HCT116 (cell line): ENCODE results near the gene CDYL. TPM values are rescaled to one million over a fixed set of nuclear protein-coding genes. Genes with fewer than 3 reads are reported as not detected.

Source experiments
- ATAC-seq: fragments of 200-7000 bp; cut with Tn5 transposase; 2 replicates; pipeline ENCODE4 v1.9.1; 2020; ENCODE audit warnings: mild to moderate bottlenecking, moderate library complexity
- BruUV-seq: library from RNA; stranded (reverse); fragments of 400-500 nt; replicated peaks from 2 replicates; lab custom pipeline; 2021; lab: Mats Ljungman, UMichigan
- CTCF ChIA-PET: fragments of 300-600 bp; sonication (Branson Sonifier 250); formaldehyde crosslinking; loops from one replicate; lab custom pipeline; 2021; ENCODE audit warnings: antibody characterized with exemption; lab: Charles Lee
- POLR2A ChIA-PET: fragments of 300-600, 350-600 bp; sonication (Branson Sonifier 250); formaldehyde crosslinking; loops from one replicate; lab custom pipeline; 2021; ENCODE audit warnings: antibody characterized with exemption; lab: Charles Lee
- RAD21 ChIA-PET, 2 experiments: fragments of 300-600 bp; sonication (Branson Sonifier 250); formaldehyde crosslinking; loops; one replicate each; lab custom pipeline; 2023; ENCODE audit warnings: low total read pairs in 2 of 2; ENCODE audit not compliant: uncharacterized antibody in 2 of 2, unreplicated experiment in 2 of 2, low non-redundant PET in 1 of 2; lab: Charles Lee
- DNase-seq: peaks from one replicate; pipeline ENCODE4 v3.0.0-alpha.2; 2010; ENCODE audit warnings: low read depth, low spot score
- H2AFZ ChIP-seq: fragments of 200-600 bp; shearing (Covaris generic), sonication (generic); 2 replicates; pipeline ENCODE4 v1.6.1; 2017; ENCODE audit warnings: low read depth, mixed run types, mixed read lengths, antibody characterized with exemption, low read length; ENCODE audit not compliant: poor library complexity, severe bottlenecking
- H3K27ac ChIP-seq: 2 replicates; pipeline ENCODE4 v1.5.1; 2012; ENCODE audit warnings: low read depth, low read length
- H3K27me3 ChIP-seq: fragments of 200-600 bp; sonication (generic); 2 replicates; pipeline ENCODE4 v1.6.1; 2016; ENCODE audit warnings: mixed run types, low read length, mixed read lengths; ENCODE audit not compliant: insufficient read depth
- H3K36me3 ChIP-seq, 2 experiments: fragments of 200-500 bp in 1 of 2; fragments of 200-600 bp in 1 of 2; sonication (Bioruptor generic) in 1 of 2; sonication (generic) in 1 of 2; 2 replicates each; pipeline versions ENCODE4 v1.5.1 to v1.6.1; 2014 to 2016; ENCODE audit warnings: low read length in 2 of 2, inconsistent platforms in 1 of 2, mixed read lengths in 1 of 2, mixed run types in 1 of 2; ENCODE audit not compliant: insufficient read depth in 2 of 2, control insufficient read depth in 1 of 2
- H3K4me1 ChIP-seq, 2 experiments: fragments of 200-600 bp in 1 of 2; sonication (generic) in 1 of 2; 2 replicates each; pipeline versions ENCODE4 v1.5.1 to v1.6.1; 2012 to 2017; ENCODE audit warnings: low read length in 2 of 2, inconsistent platforms in 1 of 2, mild to moderate bottlenecking in 1 of 2, mixed read lengths in 1 of 2, mixed run types in 1 of 2, moderate library complexity in 1 of 2; ENCODE audit not compliant: insufficient read depth in 2 of 2, control insufficient read depth in 1 of 2
- H3K4me2 ChIP-seq: fragments of 200-600 bp; sonication (generic); 2 replicates; pipeline ENCODE4 v1.6.1; 2017; ENCODE audit warnings: mixed run types, low read length, mixed read lengths
- H3K4me3 ChIP-seq, 2 experiments: fragments of 200-600 bp in 1 of 2; sonication (generic) in 1 of 2; replicated peaks in 1 of 2; 2 replicates each; pipeline ENCODE4 v1.5.1; 2011 to 2016; ENCODE audit warnings: low read length in 2 of 2, control low read depth in 1 of 2, low read depth in 1 of 2, mild to moderate bottlenecking in 1 of 2, mixed read lengths in 1 of 2, mixed run types in 1 of 2
- H3K79me2 ChIP-seq: fragments of 200-600 bp; sonication (generic); 2 replicates; pipeline ENCODE4 v1.6.1; 2017; ENCODE audit warnings: mild to moderate bottlenecking, mixed run types, low read length, moderate library complexity, mixed read lengths; ENCODE audit not compliant: insufficient read depth
- H3K9ac ChIP-seq: fragments of 200-600 bp; sonication (generic); 2 replicates; pipeline ENCODE4 v1.6.1; 2016; ENCODE audit warnings: low read length, mixed read lengths
- H3K9me2 ChIP-seq: fragments of 200-600 bp; sonication (generic), shearing (Covaris generic); 2 replicates; pipeline ENCODE4 v1.6.1; 2017; ENCODE audit warnings: mixed run types, mild to moderate bottlenecking, moderate library complexity; ENCODE audit not compliant: insufficient read depth
- H3K9me3 ChIP-seq, 2 experiments: fragments of 200-500 bp in 1 of 2; fragments of 200-600 bp in 1 of 2; sonication (Bioruptor generic) in 1 of 2; sonication (generic) in 1 of 2; 2 replicates each; pipeline ENCODE4 v1.6.1; 2014 to 2017; ENCODE audit warnings: low read length in 2 of 2, mixed read lengths in 2 of 2, inconsistent platforms in 1 of 2, low read depth in 1 of 2, mild to moderate bottlenecking in 1 of 2, mixed run types in 1 of 2, moderate library complexity in 1 of 2; ENCODE audit not compliant: control insufficient read depth in 1 of 2, insufficient read depth in 1 of 2
- H4K20me1 ChIP-seq: fragments of 200-600 bp; sonication (generic), shearing (Covaris generic); 2 replicates; pipeline ENCODE4 v1.6.1; 2017; ENCODE audit warnings: mixed run types, mild to moderate bottlenecking, moderate library complexity; ENCODE audit not compliant: insufficient read depth
- CBX3 ChIP-seq: IDR thresholded peaks from 2 replicates; pipeline ENCODE4 v1.6.1; 2012; ENCODE audit warnings: low read depth
- ELF1 ChIP-seq: IDR thresholded peaks from 2 replicates; pipeline ENCODE4 v1.6.1; 2012; ENCODE audit warnings: low read depth, borderline replicate concordance
- EZH2 ChIP-seq: fragments of 200-600 bp; sonication (generic); IDR thresholded peaks from 2 replicates; pipeline ENCODE4 v1.6.1; 2017; ENCODE audit warnings: antibody characterized with exemption, mixed run types
- ZBTB33 ChIP-seq: IDR thresholded peaks from 2 replicates; pipeline ENCODE4 v1.6.1; 2011; ENCODE audit warnings: mild to moderate bottlenecking, low read length, moderate library complexity; ENCODE audit not compliant: insufficient replicate concordance; ENCODE audit errors: extremely low read depth
- intact Hi-C: fragments of 100-400 bp; cut with micrococcal nuclease; formaldehyde crosslinking; loops from 2 replicates; pipeline ENCODE4 v1.10.0; 2022
- total RNA-seq: library from RNA; stranded (reverse); gene quantifications from one replicate; pipeline ENCODE4 v1.2.1, GENCODE V29; 2021; ENCODE audit not compliant: unreplicated experiment
- TF ChIP-seq, protein P1 (sequence below), 3 experiments: fragments of 200-600 bp in 1 of 3; sonication (generic) in 1 of 3; IDR thresholded peaks in 2 of 3; conservative IDR thresholded peaks in 1 of 3; 2 replicates each; pipeline ENCODE4 v1.5.1; 2012 to 2017; ENCODE audit warnings: low read depth in 2 of 3, low read length in 2 of 3, antibody characterized with exemption in 1 of 3, borderline replicate concordance in 1 of 3, control low read depth in 1 of 3, mild to moderate bottlenecking in 1 of 3, mixed read lengths in 1 of 3, mixed run types in 1 of 3, moderate library complexity in 1 of 3; ENCODE audit not compliant: insufficient read depth in 1 of 3

The CDYL gene
- total RNA-seq, 1 experiment from 2014 or later: 42.6 TPM

DNA sequence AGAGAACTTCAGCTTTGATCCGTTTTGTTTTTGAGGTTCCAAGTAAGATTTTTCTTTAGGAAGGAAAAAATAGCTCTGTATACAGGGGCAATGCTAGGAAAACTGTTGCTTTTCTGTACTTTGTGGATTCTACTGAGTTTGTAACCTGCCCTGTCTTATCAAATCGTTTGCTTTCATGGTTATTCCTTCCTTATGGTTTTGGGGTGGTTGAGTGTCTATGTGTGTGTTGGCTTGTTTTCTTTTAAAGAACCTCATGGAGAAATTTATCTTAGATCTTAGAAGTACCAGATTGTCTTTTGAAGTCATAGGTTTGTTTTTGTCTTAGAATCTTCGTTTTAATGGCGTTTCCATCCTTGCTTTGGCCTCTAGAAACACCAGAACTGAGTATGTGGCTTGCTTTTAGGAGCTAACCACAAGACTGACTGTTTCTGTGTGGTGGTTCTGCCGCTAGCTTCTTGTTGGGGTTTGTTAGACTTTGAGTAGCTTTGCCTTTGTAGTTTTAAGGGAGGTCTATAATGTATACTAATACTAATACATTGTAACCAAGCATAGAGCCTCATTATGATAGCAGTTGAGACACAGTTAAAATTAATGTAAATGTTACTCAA lies 140.9 kb downstream of the CDYL start:
- Histone ChIP-seq H3K27me3 (no peaks in the 10 kb centered on the region), H3K4me2 (no peak overlapping the region), H3K4me3 (no peak overlapping the region), H3K9me3 (no peaks in the 10 kb centered on the region), H3K79me2 (peaks cover 73% of the 10 kb centered on the region), H3K9ac (no peak overlapping the region)
- intact Hi-C loops: no loop called here
- no TSS peak for BruUV-seq
- no peak for ATAC-seq
- TF ChIP-seq EZH2: no peak
- TF ChIP-seq CBX3: no peak
- no peak for TF ChIP-seq ELF1
- TF ChIP-seq ZBTB33: no peak
- TF ChIP-seq, protein P1, sequence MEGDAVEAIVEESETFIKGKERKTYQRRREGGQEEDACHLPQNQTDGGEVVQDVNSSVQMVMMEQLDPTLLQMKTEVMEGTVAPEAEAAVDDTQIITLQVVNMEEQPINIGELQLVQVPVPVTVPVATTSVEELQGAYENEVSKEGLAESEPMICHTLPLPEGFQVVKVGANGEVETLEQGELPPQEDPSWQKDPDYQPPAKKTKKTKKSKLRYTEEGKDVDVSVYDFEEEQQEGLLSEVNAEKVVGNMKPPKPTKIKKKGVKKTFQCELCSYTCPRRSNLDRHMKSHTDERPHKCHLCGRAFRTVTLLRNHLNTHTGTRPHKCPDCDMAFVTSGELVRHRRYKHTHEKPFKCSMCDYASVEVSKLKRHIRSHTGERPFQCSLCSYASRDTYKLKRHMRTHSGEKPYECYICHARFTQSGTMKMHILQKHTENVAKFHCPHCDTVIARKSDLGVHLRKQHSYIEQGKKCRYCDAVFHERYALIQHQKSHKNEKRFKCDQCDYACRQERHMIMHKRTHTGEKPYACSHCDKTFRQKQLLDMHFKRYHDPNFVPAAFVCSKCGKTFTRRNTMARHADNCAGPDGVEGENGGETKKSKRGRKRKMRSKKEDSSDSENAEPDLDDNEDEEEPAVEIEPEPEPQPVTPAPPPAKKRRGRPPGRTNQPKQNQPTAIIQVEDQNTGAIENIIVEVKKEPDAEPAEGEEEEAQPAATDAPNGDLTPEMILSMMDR (IDR thresholded peaks at IDR 0.05 in 2 of 3, conservative IDR thresholded peaks at IDR 0.05 in 1 of 3; ENCODE audit: borderline replicate concordance in 1 of 3, insufficient read depth in 1 of 3, low read depth in 2 of 3, low read length in 2 of 3): no peak
- TF ChIP-seq, all 23 proteins: peak for 0
- Histone ChIP-seq H4K20me1 (peaks cover 5% of the 10 kb centered on the region; the same call in 1 of the 2 replicates), H3K36me3 (no peaks in the 10 kb centered on the region), H2AFZ (no peak overlapping the region), H3K27ac (no peak overlapping the region), H3K4me1 (peaks cover 10 to 27% of the 10 kb centered on the region in 2 experiments), H3K9me2 (no peaks in the 10 kb centered on the region)
- DNase-seq: no peak
- ChIA-PET RAD21 (no interaction called here), CTCF (no interaction called here), POLR2A (no interaction called here)
